Measurements from ENCODE around the gene HSD17B12. TPM values are rescaled to one million over a fixed set of nuclear protein-coding genes. Genes with fewer than 3 reads are reported as not detected.

The HSD17B12 gene
- total and polyA plus RNA-seq, 2 experiments from 2014 or later, result 128 to 168 TPM

DNA sequence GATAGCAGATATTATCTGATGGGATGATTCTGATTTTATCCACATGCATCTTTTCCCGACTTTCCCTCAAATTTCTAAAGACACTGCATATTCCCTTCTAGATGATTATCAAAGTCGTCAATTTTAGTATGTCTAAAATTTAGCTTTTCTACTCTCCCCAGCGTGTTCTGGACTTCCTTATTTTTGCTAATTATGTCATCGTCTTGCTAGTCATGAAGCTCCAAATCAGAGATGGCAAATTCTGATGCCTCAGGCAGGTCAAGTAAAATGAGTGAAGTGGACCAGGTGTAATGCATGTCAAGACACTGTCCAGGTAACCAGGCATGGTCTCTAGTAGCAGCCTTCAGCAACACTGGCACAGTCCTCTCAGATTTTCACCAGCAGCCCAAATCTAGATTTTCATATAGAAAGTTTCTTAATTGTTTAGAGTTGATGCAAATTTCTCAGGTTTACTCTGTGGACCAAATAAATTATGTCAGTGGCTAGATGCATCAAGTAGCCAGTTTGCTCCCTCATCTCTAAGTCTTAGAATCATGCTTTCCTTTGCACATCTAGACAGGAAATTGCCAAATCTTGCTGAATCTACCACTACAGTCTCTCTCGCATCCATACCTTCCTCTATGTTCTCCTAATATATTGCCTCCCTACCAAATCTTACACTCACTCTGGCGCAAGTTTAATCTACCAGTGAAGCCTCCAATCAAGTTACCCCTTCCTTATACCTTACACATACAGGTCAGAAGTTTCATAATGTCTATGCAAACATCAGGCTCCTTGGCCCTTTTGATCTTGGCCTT lies 10.6 kb downstream of the HSD17B12 start (continued):
- TF ChIP-seq, protein P1, sequence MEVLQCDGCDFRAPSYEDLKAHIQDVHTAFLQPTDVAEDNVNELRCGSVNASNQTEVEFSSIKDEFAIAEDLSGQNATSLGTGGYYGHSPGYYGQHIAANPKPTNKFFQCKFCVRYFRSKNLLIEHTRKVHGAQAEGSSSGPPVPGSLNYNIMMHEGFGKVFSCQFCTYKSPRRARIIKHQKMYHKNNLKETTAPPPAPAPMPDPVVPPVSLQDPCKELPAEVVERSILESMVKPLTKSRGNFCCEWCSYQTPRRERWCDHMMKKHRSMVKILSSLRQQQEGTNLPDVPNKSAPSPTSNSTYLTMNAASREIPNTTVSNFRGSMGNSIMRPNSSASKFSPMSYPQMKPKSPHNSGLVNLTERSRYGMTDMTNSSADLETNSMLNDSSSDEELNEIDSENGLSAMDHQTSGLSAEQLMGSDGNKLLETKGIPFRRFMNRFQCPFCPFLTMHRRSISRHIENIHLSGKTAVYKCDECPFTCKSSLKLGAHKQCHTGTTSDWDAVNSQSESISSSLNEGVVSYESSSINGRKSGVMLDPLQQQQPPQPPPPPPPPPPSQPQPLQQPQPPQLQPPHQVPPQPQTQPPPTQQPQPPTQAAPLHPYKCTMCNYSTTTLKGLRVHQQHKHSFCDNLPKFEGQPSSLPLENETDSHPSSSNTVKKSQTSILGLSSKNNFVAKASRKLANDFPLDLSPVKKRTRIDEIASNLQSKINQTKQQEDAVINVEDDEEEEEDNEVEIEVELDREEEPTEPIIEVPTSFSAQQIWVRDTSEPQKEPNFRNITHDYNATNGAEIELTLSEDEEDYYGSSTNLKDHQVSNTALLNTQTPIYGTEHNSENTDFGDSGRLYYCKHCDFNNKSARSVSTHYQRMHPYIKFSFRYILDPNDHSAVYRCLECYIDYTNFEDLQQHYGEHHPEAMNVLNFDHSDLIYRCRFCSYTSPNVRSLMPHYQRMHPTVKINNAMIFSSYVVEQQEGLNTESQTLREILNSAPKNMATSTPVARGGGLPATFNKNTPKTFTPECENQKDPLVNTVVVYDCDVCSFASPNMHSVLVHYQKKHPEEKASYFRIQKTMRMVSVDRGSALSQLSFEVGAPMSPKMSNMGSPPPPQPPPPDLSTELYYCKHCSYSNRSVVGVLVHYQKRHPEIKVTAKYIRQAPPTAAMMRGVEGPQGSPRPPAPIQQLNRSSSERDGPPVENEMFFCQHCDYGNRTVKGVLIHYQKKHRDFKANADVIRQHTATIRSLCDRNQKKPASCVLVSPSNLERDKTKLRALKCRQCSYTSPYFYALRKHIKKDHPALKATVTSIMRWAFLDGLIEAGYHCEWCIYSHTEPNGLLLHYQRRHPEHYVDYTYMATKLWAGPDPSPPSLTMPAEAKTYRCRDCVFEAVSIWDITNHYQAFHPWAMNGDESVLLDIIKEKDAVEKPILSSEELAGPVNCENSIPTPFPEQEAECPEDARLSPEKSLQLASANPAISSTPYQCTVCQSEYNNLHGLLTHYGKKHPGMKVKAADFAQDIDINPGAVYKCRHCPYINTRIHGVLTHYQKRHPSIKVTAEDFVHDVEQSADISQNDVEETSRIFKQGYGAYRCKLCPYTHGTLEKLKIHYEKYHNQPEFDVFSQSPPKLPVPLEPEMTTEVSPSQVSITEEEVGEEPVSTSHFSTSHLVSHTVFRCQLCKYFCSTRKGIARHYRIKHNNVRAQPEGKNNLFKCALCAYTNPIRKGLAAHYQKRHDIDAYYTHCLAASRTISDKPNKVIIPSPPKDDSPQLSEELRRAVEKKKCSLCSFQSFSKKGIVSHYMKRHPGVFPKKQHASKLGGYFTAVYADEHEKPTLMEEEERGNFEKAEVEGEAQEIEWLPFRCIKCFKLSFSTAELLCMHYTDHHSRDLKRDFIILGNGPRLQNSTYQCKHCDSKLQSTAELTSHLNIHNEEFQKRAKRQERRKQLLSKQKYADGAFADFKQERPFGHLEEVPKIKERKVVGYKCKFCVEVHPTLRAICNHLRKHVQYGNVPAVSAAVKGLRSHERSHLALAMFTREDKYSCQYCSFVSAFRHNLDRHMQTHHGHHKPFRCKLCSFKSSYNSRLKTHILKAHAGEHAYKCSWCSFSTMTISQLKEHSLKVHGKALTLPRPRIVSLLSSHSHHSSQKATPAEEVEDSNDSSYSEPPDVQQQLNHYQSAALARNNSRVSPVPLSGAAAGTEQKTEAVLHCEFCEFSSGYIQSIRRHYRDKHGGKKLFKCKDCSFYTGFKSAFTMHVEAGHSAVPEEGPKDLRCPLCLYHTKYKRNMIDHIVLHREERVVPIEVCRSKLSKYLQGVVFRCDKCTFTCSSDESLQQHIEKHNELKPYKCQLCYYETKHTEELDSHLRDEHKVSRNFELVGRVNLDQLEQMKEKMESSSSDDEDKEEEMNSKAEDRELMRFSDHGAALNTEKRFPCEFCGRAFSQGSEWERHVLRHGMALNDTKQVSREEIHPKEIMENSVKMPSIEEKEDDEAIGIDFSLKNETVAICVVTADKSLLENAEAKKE (CRISPR knock-in tag; IDR thresholded peaks at IDR 0.05), result no peak
- TF ChIP-seq ZNF331 (CRISPR knock-in tag; IDR thresholded peaks at IDR 0.05; ENCODE audit: low read depth) (no peak), EZH2 (IDR thresholded peaks at IDR 0.05; ENCODE audit: low read depth, unreplicated experiment) (no peak)

DNA sequence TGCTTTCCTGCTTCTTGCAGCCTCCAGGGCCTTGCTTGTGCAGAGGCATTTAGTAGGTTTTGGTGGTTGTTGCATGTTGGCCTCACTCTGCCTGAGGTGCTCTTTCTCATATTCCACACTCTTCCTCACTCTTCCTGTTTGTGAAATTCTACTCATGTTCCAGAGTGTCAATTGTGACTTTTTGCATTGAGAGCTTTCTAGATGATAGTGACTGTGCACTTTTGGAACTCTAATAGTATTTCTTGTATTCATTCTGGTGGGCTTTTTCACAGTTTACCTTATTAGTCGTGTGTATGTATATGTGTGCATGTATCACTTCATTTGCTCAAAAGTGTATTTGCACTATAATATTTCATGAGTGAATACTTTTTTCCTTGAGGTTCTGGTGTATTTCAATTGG lies 11.3 kb downstream of the HSD17B12 start:
- no peak for TF ChIP-seq STAT1 (IDR thresholded peaks at IDR 0.05; ENCODE audit: unreplicated experiment)
- TF ChIP-seq, protein P2, sequence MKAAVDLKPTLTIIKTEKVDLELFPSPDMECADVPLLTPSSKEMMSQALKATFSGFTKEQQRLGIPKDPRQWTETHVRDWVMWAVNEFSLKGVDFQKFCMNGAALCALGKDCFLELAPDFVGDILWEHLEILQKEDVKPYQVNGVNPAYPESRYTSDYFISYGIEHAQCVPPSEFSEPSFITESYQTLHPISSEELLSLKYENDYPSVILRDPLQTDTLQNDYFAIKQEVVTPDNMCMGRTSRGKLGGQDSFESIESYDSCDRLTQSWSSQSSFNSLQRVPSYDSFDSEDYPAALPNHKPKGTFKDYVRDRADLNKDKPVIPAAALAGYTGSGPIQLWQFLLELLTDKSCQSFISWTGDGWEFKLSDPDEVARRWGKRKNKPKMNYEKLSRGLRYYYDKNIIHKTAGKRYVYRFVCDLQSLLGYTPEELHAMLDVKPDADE (IDR thresholded peaks at IDR 0.05), result no peak
- no peak for TF ChIP-seq ZNF114 (CRISPR knock-in tag; IDR thresholded peaks at IDR 0.05)
- no peak for TF ChIP-seq EZH2phosphoT487 (IDR thresholded peaks at IDR 0.05; ENCODE audit: unreplicated experiment)
- TF ChIP-seq, protein P3, sequence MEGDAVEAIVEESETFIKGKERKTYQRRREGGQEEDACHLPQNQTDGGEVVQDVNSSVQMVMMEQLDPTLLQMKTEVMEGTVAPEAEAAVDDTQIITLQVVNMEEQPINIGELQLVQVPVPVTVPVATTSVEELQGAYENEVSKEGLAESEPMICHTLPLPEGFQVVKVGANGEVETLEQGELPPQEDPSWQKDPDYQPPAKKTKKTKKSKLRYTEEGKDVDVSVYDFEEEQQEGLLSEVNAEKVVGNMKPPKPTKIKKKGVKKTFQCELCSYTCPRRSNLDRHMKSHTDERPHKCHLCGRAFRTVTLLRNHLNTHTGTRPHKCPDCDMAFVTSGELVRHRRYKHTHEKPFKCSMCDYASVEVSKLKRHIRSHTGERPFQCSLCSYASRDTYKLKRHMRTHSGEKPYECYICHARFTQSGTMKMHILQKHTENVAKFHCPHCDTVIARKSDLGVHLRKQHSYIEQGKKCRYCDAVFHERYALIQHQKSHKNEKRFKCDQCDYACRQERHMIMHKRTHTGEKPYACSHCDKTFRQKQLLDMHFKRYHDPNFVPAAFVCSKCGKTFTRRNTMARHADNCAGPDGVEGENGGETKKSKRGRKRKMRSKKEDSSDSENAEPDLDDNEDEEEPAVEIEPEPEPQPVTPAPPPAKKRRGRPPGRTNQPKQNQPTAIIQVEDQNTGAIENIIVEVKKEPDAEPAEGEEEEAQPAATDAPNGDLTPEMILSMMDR (conservative IDR thresholded peaks at IDR 0.05; ENCODE audit: low read depth in 2 of 2), result no peak
- no peak for TF ChIP-seq ZNF331 (CRISPR knock-in tag; IDR thresholded peaks at IDR 0.05; ENCODE audit: low read depth)
- TF ChIP-seq, protein P4, sequence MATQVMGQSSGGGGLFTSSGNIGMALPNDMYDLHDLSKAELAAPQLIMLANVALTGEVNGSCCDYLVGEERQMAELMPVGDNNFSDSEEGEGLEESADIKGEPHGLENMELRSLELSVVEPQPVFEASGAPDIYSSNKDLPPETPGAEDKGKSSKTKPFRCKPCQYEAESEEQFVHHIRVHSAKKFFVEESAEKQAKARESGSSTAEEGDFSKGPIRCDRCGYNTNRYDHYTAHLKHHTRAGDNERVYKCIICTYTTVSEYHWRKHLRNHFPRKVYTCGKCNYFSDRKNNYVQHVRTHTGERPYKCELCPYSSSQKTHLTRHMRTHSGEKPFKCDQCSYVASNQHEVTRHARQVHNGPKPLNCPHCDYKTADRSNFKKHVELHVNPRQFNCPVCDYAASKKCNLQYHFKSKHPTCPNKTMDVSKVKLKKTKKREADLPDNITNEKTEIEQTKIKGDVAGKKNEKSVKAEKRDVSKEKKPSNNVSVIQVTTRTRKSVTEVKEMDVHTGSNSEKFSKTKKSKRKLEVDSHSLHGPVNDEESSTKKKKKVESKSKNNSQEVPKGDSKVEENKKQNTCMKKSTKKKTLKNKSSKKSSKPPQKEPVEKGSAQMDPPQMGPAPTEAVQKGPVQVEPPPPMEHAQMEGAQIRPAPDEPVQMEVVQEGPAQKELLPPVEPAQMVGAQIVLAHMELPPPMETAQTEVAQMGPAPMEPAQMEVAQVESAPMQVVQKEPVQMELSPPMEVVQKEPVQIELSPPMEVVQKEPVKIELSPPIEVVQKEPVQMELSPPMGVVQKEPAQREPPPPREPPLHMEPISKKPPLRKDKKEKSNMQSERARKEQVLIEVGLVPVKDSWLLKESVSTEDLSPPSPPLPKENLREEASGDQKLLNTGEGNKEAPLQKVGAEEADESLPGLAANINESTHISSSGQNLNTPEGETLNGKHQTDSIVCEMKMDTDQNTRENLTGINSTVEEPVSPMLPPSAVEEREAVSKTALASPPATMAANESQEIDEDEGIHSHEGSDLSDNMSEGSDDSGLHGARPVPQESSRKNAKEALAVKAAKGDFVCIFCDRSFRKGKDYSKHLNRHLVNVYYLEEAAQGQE (IDR thresholded peaks at IDR 0.05; ENCODE audit: unreplicated experiment), result no peak
- TF ChIP-seq POLR2AphosphoS5 (IDR thresholded peaks at IDR 0.05; ENCODE audit: low read depth), result no peak
- TF ChIP-seq NANOG (IDR thresholded peaks at IDR 0.05; ENCODE audit: borderline replicate concordance), result no peak
- TF ChIP-seq CREB1 (CRISPR knock-in tag; IDR thresholded peaks at IDR 0.05; ENCODE audit: low read depth), result no peak
- no peaks in the 10 kb centered on the region for H3K27me3 ChIP-seq (ENCODE audit: insufficient read depth)
- H2AFZ ChIP-seq, result no peak overlapping the region
- no peak for ATAC-seq
- H3K4me2 ChIP-seq, result no peak overlapping the region
- no peak overlapping the region for H3K27ac ChIP-seq (ENCODE audit: low read depth)
- peaks cover 99% of the 10 kb centered on the region for H3K79me2 ChIP-seq (replicated peaks; ENCODE audit: insufficient read depth)
- H3K4me1 ChIP-seq (ENCODE audit: insufficient read depth), result peaks cover 16% of the 10 kb centered on the region
- Mint-ChIP-seq H3K36me3 (ENCODE audit: low read depth) (peaks cover 16% of the 10 kb centered on the region), H3K27me3 (ENCODE audit: insufficient read depth, low read depth, poor library complexity) (peaks cover 2% of the 10 kb centered on the region), H3K4me3 (no peak overlapping the region), H3K4me1 (peaks cover 7% of the 10 kb centered on the region), H3K27ac (peak overlapping the region; percentile 26; the same call in 1 of the 2 replicates), H3K9me3 (no peaks in the 10 kb centered on the region)
- H3F3A ChIP-seq (replicated peaks; ENCODE audit: low read depth), result no peaks in the 10 kb centered on the region
- peaks cover 59% of the 10 kb centered on the region for H4K20me1 ChIP-seq (replicated peaks; ENCODE audit: insufficient read depth)
- DNase-seq (ENCODE audit: low spot score), result no peak
- no peak overlapping the region for H3K4me3 ChIP-seq
- no peaks in the 10 kb centered on the region; the same call in 1 of the 2 replicates for H3K36me3 ChIP-seq (ENCODE audit: insufficient read depth)
- H3K9me2 ChIP-seq (ENCODE audit: insufficient read depth), result no peaks in the 10 kb centered on the region

Measured in GM23338 (cell line).